IMR-90 (cell line): ENCODE data around the gene NDUFB10.

Source experiments
- CEBPB ChIP-seq: IDR thresholded peaks from 2 replicates; pipeline ENCODE4 v1.6.1; 2012; ENCODE audit warnings: low read depth, low read length, improper control_type of control experiment
- ELK1 ChIP-seq: fragments of 150-350 bp; IDR thresholded peaks from 2 replicates; pipeline ENCODE4 v1.6.1; 2016; ENCODE audit warnings: low read depth, mild to moderate bottlenecking, low read length, moderate library complexity, borderline replicate concordance
- FOS ChIP-seq: fragments of 150-350 bp; IDR thresholded peaks from 2 replicates; pipeline ENCODE4 v1.6.1; 2016; ENCODE audit warnings: low read depth, low read length
- MAFK ChIP-seq: IDR thresholded peaks from 2 replicates; pipeline ENCODE4 v1.6.1; 2012; ENCODE audit warnings: low read depth, low read length, improper control_type of control experiment
- MAZ ChIP-seq: IDR thresholded peaks from 2 replicates; pipeline ENCODE4 v1.6.1; 2012; ENCODE audit warnings: low read depth, mild to moderate bottlenecking, low read length, improper control_type of control experiment, moderate library complexity, borderline replicate concordance
- MXI1 ChIP-seq: IDR thresholded peaks from 2 replicates; pipeline ENCODE4 v1.6.1; 2012; ENCODE audit warnings: low read depth, mild to moderate bottlenecking, low read length, moderate library complexity, borderline replicate concordance
- NFE2L2 ChIP-seq: fragments of 150-350 bp; IDR thresholded peaks from 2 replicates; pipeline ENCODE4 v1.6.1; 2016; ENCODE audit warnings: low read depth, mild to moderate bottlenecking, low read length
- POLR2A ChIP-seq: IDR thresholded peaks from 2 replicates; pipeline ENCODE4 v1.6.1; 2012; ENCODE audit warnings: mild to moderate bottlenecking, low read depth, low read length
- RAD21 ChIP-seq: IDR thresholded peaks from 2 replicates; pipeline ENCODE4 v1.6.1; 2012; ENCODE audit warnings: low read length, improper control_type of control experiment
- SMC3 ChIP-seq: fragments of 150-350 bp; IDR thresholded peaks from 2 replicates; pipeline ENCODE4 v1.6.1; 2016; ENCODE audit warnings: low read depth, mild to moderate bottlenecking, antibody characterized with exemption, low read length, moderate library complexity
- TF ChIP-seq, protein P1 (sequence below): fragments of 150-350 bp; IDR thresholded peaks from 2 replicates; pipeline ENCODE4 v1.6.1; 2017; ENCODE audit warnings: mild to moderate bottlenecking, antibody characterized with exemption, low read length, low read depth
- TF ChIP-seq, protein P2 (sequence below): conservative IDR thresholded peaks from 2 replicates; pipeline ENCODE4 v1.5.1; 2012; ENCODE audit warnings: mild to moderate bottlenecking, low read depth, low read length, improper control_type of control experiment

DNA sequence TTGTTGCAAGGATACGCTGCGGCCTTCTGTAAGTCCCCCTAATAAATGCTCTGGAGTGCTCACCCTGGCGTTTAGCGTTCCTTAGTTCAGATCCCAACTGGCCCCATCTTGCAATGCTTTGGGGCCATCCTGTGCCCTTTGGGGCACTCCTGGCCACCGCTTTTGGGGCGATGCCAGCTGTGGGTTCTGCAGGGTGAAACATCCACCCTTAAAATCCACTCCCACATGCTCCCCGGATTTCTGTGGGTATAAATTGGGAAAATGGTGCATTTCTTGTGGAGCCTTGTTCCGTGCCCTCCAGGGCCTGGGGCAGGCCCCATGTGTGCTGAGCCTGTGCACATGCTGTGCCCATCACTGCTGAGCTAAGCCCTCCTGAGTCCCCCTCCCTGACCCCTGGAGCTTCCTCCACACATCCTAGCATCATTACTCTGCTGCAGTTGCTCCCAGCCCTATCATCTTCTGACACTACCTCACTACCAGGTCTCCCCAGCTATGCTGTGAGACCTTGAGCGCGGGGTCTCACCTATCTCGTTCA, 22.3 kb upstream of the NDUFB10 start:
- TF ChIP-seq, protein P1, sequence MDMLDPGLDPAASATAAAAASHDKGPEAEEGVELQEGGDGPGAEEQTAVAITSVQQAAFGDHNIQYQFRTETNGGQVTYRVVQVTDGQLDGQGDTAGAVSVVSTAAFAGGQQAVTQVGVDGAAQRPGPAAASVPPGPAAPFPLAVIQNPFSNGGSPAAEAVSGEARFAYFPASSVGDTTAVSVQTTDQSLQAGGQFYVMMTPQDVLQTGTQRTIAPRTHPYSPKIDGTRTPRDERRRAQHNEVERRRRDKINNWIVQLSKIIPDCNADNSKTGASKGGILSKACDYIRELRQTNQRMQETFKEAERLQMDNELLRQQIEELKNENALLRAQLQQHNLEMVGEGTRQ = no peak
- TF ChIP-seq, protein P2, sequence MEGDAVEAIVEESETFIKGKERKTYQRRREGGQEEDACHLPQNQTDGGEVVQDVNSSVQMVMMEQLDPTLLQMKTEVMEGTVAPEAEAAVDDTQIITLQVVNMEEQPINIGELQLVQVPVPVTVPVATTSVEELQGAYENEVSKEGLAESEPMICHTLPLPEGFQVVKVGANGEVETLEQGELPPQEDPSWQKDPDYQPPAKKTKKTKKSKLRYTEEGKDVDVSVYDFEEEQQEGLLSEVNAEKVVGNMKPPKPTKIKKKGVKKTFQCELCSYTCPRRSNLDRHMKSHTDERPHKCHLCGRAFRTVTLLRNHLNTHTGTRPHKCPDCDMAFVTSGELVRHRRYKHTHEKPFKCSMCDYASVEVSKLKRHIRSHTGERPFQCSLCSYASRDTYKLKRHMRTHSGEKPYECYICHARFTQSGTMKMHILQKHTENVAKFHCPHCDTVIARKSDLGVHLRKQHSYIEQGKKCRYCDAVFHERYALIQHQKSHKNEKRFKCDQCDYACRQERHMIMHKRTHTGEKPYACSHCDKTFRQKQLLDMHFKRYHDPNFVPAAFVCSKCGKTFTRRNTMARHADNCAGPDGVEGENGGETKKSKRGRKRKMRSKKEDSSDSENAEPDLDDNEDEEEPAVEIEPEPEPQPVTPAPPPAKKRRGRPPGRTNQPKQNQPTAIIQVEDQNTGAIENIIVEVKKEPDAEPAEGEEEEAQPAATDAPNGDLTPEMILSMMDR = no peak
- TF ChIP-seq SMC3 (no peak), FOS (no peak), CEBPB (no peak), MAZ (no peak), MXI1 (no peak), NFE2L2 (no peak), RAD21 (no peak), POLR2A (no peak), MAFK (no peak), ELK1 (no peak)
